ENCODE measurements around the gene CDK8. TPM values are rescaled to one million over a fixed set of nuclear protein-coding genes. Genes with fewer than 3 reads are reported as not detected.

CDK8 gene
- total and polyA plus RNA-seq, 2 donors (not counting 1 experiment from before 2014, with no cell fraction given) = 17.7 to 19.7 TPM

GRCh38 chr13:26400545-26400944 lies 146.6 kb downstream of the CDK8 start:
- H3K4me1 ChIP-seq (ENCODE audit: control insufficient read depth, extremely low read depth, insufficient read depth, low read length) = no peaks in the 10 kb centered on the region
- H3K79me2 ChIP-seq (ENCODE audit: control insufficient read depth, insufficient read depth, low read length) = no peaks in the 10 kb centered on the region
- no peaks in the 10 kb centered on the region for H4K20me1 ChIP-seq (ENCODE audit: control insufficient read depth, extremely low read depth, insufficient read depth, low read length)
- no peak overlapping the region for H2AFZ ChIP-seq (ENCODE audit: low read length)
- H3K9ac ChIP-seq (ENCODE audit: insufficient read depth, low read length) = no peak overlapping the region
- no peaks in the 10 kb centered on the region for H3K36me3 ChIP-seq (ENCODE audit: control insufficient read depth, insufficient read depth, low read length)
- no peak overlapping the region for H3K4me2 ChIP-seq (ENCODE audit: extremely low read depth, insufficient read depth, low read length)
- DNase-seq (ENCODE audit: low read depth in 2 of 2) = no peak
- no peaks in the 10 kb centered on the region for H3K27me3 ChIP-seq (ENCODE audit: control insufficient read depth, insufficient read depth, low read length)
- TF ChIP-seq CTCF (conservative IDR thresholded peaks at IDR 0.05 in 1 of 2, IDR thresholded peaks at IDR 0.05 in 1 of 2; ENCODE audit: low read depth in 1 of 2, low read length in 2 of 2) (no peak), EZH2 (IDR thresholded peaks at IDR 0.05; ENCODE audit: low read length, missing control alignments) (no peak)
- no peaks in the 10 kb centered on the region for H3K9me3 ChIP-seq (ENCODE audit: control insufficient read depth, insufficient read depth, low read depth, low read length)
- no peak overlapping the region for H3K27ac ChIP-seq (ENCODE audit: insufficient read depth, low read length)
- H3K4me3 ChIP-seq (replicated peaks in 1 of 4; ENCODE audit: control extremely low read depth in 1 of 4, insufficient read depth in 1 of 4, low read depth in 3 of 4, low read length in 4 of 4) = no peak overlapping the region

- H3K27me3 ChIP-seq (ENCODE audit: control insufficient read depth, insufficient read depth, low read length) = no peaks in the 10 kb centered on the region
- DNase-seq (ENCODE audit: low read depth in 2 of 2) = no peak
- TF ChIP-seq CTCF (conservative IDR thresholded peaks at IDR 0.05 in 1 of 2, IDR thresholded peaks at IDR 0.05 in 1 of 2; ENCODE audit: low read depth in 1 of 2, low read length in 2 of 2) (no peak), EZH2 (IDR thresholded peaks at IDR 0.05; ENCODE audit: low read length, missing control alignments) (no peak)
- no peaks in the 10 kb centered on the region for H3K9me3 ChIP-seq (ENCODE audit: control insufficient read depth, insufficient read depth, low read depth, low read length)
- no peak overlapping the region for H3K27ac ChIP-seq (ENCODE audit: insufficient read depth, low read length)
- no peaks in the 10 kb centered on the region for H3K4me1 ChIP-seq (ENCODE audit: control insufficient read depth, extremely low read depth, insufficient read depth, low read length)
- no peaks in the 10 kb centered on the region for H3K79me2 ChIP-seq (ENCODE audit: control insufficient read depth, insufficient read depth, low read length)
- no peak overlapping the region for H3K9ac ChIP-seq (ENCODE audit: insufficient read depth, low read length)
- no peak overlapping the region for H3K4me2 ChIP-seq (ENCODE audit: extremely low read depth, insufficient read depth, low read length)
- no peaks in the 10 kb centered on the region for H4K20me1 ChIP-seq (ENCODE audit: control insufficient read depth, extremely low read depth, insufficient read depth, low read length)
- no peaks in the 10 kb centered on the region for H3K36me3 ChIP-seq (ENCODE audit: control insufficient read depth, insufficient read depth, low read length)
- no peak overlapping the region for H3K4me3 ChIP-seq (replicated peaks in 1 of 4; ENCODE audit: control extremely low read depth in 1 of 4, insufficient read depth in 1 of 4, low read depth in 3 of 4, low read length in 4 of 4)
- H2AFZ ChIP-seq (ENCODE audit: low read length) = no peak overlapping the region
Observed at GRCh38 chr13:26401069-26401468, 147.1 kb downstream of the CDK8 start.

GRCh38 chr13:26401578-26402021 lies 147.7 kb downstream of the CDK8 start:
- H3K4me3 ChIP-seq (replicated peaks in 1 of 4; ENCODE audit: control extremely low read depth in 1 of 4, insufficient read depth in 1 of 4, low read depth in 3 of 4, low read length in 4 of 4) = no peak overlapping the region
- no peaks in the 10 kb centered on the region for H3K79me2 ChIP-seq (ENCODE audit: control insufficient read depth, insufficient read depth, low read length)
- H3K9me3 ChIP-seq (ENCODE audit: control insufficient read depth, insufficient read depth, low read depth, low read length) = no peaks in the 10 kb centered on the region
- no peaks in the 10 kb centered on the region for H3K36me3 ChIP-seq (ENCODE audit: control insufficient read depth, insufficient read depth, low read length)
- no peak for DNase-seq (ENCODE audit: low read depth in 2 of 2)
- no peak overlapping the region for H3K27ac ChIP-seq (ENCODE audit: insufficient read depth, low read length)
- TF ChIP-seq CTCF (conservative IDR thresholded peaks at IDR 0.05 in 1 of 2, IDR thresholded peaks at IDR 0.05 in 1 of 2; ENCODE audit: low read depth in 1 of 2, low read length in 2 of 2) (no peak), EZH2 (IDR thresholded peaks at IDR 0.05; ENCODE audit: low read length, missing control alignments) (no peak)
- no peaks in the 10 kb centered on the region for H3K27me3 ChIP-seq (ENCODE audit: control insufficient read depth, insufficient read depth, low read length)
- H3K4me2 ChIP-seq (ENCODE audit: extremely low read depth, insufficient read depth, low read length) = no peak overlapping the region
- H3K9ac ChIP-seq (ENCODE audit: insufficient read depth, low read length) = no peak overlapping the region
- no peak overlapping the region for H2AFZ ChIP-seq (ENCODE audit: low read length)
- H4K20me1 ChIP-seq (ENCODE audit: control insufficient read depth, extremely low read depth, insufficient read depth, low read length) = no peaks in the 10 kb centered on the region
- H3K4me1 ChIP-seq (ENCODE audit: control insufficient read depth, extremely low read depth, insufficient read depth, low read length) = no peaks in the 10 kb centered on the region
